Measurements from ENCODE around the gene CYCS.
"Not testable (repeated sequence)": the region's sequence is repeated elsewhere in the genome, so short reads cannot be mapped to it uniquely, and the experiment has no call there.

Gene CYCS

DNA sequence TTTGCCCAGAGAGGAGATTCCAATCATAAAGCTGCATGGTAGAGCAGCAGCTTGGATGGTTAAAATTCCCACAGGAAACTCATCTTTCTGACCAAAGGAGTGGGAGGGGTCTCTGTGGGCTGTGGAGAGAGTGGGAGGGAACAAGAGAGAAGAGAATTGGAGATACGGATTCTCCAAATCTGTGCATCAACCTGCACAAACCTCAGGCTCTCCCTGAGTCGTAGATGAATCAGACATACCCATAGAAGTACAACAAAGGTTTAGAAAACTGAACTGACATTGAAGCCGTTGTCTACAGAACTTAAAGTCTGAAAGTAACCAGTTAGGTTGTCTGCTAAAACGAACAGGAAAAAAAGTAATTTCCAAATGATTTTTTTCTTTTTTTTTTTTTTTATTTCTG lies 41.9 kb downstream of the CYCS start:
- no peak for DNase-seq

DNA sequence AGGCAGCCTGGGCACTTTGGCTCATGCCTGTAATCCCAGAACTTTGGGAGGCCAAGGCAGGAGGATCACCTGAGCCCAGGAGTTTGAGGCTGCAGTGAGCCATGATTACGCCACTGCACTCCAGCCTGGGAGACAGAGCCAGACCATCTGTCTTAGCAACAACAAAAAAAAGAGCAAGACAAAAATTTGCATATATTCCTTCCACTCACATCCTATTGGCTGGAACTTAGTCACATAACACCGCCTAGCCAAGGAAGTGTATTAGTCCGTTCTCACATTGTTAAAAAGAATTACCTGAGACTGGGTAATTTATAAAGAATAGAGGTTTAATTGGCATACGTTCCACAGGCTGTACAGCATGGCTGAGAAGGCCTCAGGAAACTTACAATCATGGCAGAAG lies 43.0 kb downstream of the CYCS start:
- intact Hi-C loops (cut with DNase I); DNase-seq: not testable (repeated sequence)

More for the DNA sequence above, 41.9 kb downstream of the CYCS start:
- intact Hi-C loops (cut with DNase I): no loop called here

DNA sequence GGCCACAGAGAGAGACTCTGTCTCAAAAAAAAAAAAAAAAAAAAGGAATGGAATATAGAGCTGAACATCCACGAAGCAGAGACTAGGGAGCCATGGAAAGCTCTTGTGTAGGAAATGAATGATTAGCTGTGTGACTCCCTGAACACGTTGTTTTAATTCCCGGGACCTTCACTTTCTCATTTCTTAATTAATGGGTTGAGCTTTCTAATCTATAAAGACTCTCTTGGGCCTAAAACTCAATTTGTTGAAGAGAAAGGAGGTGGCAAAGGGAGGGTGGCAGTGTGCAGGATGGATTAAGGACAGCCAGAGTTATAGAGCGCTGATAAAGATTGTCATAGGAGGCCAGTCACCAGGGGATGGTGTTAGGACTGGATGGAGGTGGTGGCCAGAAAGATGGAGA lies 48.0 kb downstream of the CYCS start:
- intact Hi-C loops (cut with DNase I): no loop called here
- DNase-seq: no peak

DNA sequence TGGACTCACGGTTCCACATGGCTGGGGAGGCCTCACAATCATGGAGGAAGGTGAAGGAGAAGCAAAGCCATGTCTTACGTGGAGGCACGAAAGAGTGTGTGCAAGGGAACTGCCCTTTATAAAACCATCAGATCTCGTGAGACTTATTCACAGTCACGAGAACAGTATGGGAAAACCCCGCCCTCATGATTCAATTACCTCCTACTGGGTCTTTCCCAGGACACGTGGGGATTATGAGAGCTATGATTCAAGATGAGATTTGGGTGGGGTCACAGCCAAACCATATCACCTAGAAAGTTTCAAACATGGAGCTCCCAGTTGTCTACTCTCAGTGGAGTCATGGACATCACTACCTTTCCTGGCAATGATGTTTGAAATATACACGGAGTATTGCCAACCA lies 49.6 kb downstream of the CYCS start:
- DNase-seq: no peak
- intact Hi-C loops (cut with DNase I): no loop called here

DNA sequence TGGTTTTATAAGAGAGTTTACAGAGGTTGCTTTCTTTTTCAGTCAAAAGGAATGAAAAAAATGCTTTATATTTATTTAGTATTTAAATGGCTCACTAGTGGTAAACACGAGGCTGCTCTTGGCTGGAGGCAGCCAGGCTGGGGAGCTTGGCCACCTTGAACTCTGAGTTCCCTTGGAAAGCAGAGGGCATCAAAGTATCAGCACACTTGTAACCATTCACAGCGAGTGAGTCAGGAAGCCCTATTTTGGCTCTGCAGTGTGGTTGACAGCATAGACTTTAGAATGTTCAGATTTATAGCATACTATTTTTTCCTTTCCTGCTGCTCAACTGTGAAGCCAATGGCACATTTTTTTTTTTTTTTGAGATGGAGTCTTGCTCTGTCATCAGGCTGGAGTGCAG lies 51.6 kb downstream of the CYCS start:
- intact Hi-C loops (cut with DNase I): no loop called here

More for the DNA sequence above, 51.6 kb downstream of the CYCS start:
- DNase-seq: peak in 2 of 42 donors; percentile 43 to 44
